OCI-LY1 (cell line): ENCODE data around the gene ACSL4.

Experiments
- EZH2 ChIP-seq: fragments of 200-600 bp; sonication (generic), shearing (Covaris generic); IDR thresholded peaks from 2 replicates; pipeline ENCODE4 v1.8.0; 2017; ENCODE audit warnings: borderline replicate concordance, mixed run types, mild to moderate bottlenecking, antibody characterized with exemption, low read length, moderate library complexity, mixed read lengths
- TF ChIP-seq, protein P1 (sequence below): fragments of 200-600 bp; sonication (generic), shearing (Covaris generic); IDR thresholded peaks from 2 replicates; pipeline ENCODE4 v1.5.1; 2017; ENCODE audit warnings: mild to moderate bottlenecking, antibody characterized with exemption, low read length, moderate library complexity, mixed read lengths

DNA sequence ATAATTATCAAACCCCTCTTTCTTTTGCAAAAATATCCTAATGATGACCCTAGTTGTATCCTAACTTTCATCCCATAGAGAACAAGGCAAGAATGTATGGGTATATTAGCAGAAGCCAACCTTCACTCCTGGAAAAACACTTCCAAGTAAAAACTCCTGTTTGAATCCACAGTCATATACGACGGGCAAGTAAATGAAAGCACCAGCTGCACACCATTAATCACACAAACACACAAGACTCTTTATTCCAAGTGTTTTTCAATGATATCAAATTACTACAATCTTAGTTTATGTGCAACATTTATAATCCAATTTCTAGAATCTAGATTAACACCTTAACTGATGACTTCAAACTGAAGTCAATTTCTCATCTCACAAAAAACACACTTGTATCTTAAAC is 22.9 kb downstream of the ACSL4 start:
- TF ChIP-seq, protein P1, sequence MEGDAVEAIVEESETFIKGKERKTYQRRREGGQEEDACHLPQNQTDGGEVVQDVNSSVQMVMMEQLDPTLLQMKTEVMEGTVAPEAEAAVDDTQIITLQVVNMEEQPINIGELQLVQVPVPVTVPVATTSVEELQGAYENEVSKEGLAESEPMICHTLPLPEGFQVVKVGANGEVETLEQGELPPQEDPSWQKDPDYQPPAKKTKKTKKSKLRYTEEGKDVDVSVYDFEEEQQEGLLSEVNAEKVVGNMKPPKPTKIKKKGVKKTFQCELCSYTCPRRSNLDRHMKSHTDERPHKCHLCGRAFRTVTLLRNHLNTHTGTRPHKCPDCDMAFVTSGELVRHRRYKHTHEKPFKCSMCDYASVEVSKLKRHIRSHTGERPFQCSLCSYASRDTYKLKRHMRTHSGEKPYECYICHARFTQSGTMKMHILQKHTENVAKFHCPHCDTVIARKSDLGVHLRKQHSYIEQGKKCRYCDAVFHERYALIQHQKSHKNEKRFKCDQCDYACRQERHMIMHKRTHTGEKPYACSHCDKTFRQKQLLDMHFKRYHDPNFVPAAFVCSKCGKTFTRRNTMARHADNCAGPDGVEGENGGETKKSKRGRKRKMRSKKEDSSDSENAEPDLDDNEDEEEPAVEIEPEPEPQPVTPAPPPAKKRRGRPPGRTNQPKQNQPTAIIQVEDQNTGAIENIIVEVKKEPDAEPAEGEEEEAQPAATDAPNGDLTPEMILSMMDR: no peak
- TF ChIP-seq EZH2: no peak
